ENCODE measurements around the gene MCCD1. TPM values are rescaled to one million over a fixed set of nuclear protein-coding genes. Genes with fewer than 3 reads are reported as not detected.

Gene MCCD1
- total and polyA plus RNA-seq, 2 of the 13 experiments (the other 11 are each of a cell fraction or from before 2014, with no cell fraction given) = 0.15 TPM; not detected in 1

DNA sequence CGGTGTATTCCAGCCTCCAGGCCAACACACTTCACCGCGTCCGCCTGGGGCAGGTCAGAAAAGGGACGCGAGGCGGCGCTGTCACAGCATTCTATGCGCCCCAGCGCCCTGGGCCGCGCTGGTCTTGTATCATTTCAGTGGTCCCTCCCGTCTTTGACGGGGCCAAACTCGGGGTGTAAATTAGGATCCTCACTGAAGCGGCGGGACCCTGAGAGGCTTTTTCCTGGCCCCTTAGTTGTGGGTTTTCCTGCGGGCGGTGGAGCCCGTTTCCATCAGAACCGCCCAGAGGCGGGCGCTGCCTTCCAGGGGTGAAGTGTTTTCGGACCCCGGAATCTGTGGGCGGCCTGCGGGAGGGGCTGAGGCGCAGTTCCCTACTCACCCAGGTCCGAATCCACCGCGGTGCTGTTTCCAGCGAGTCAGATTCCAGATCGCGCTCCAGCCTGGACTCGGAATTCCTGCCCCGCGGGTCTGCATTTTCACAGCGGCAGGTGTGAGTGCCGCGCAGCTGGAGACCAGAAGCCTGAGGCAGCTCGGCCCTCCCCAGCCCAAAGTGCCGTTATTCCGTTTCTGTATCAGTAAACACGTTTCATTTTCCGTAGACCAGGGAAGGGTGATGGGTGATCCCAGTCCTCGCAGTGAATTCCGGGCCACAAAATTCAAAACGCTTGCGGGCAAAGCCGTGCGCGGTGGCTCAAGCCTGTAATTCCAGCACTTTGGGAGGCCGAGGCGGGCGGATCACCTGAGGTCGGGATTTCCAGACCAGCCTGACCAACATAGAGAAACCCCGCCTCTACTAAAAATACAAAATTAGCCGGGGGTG is 34.7 kb upstream of the MCCD1 start (continued):
- TF ChIP-seq CHD4 (IDR thresholded peaks at IDR 0.05; ENCODE audit: borderline replicate concordance, low read length) (no peak), ELF3 (CRISPR knock-in tag; IDR thresholded peaks at IDR 0.05) (peak; percentile 42; the same call in 1 of the 2 replicates), ZNF263 (CRISPR knock-in tag; IDR thresholded peaks at IDR 0.05) (peak; percentile 31; the same call in 1 of the 2 replicates), ZNF3 (CRISPR knock-in tag; IDR thresholded peaks at IDR 0.05) (no peak), TEAD3 (CRISPR knock-in tag; optimal IDR thresholded peaks at IDR 0.05; ENCODE audit: borderline replicate concordance) (peak; percentile 74), ZNF350 (CRISPR knock-in tag; IDR thresholded peaks at IDR 0.05; ENCODE audit: borderline replicate concordance, low read depth) (peak; percentile 47; the same call in 1 of the 2 replicates), HMG20A (CRISPR knock-in tag; IDR thresholded peaks at IDR 0.05; ENCODE audit: borderline replicate concordance) (0 out of 2 replicates have a peak, but pooled peaks have one; percentile 22), ZNF543 (CRISPR knock-in tag; IDR thresholded peaks at IDR 0.05) (0 out of 2 replicates have a peak, but pooled peaks have one; percentile 23), ZNF354B (CRISPR knock-in tag; IDR thresholded peaks at IDR 0.05) (no peak), SPEN (CRISPR knock-in tag; IDR thresholded peaks at IDR 0.05; ENCODE audit: low read depth) (peak; percentile 37; the same call in 1 of the 2 replicates), HDAC1 (CRISPR knock-in tag; IDR thresholded peaks at IDR 0.05) (peak; percentile 60), MEIS2 (CRISPR knock-in tag; IDR thresholded peaks at IDR 0.05) (peak; percentile 19; the same call in 1 of the 2 replicates), ZSCAN22 (CRISPR knock-in tag; IDR thresholded peaks at IDR 0.05) (no peak), TBX2 (CRISPR knock-in tag; IDR thresholded peaks at IDR 0.05; ENCODE audit: borderline replicate concordance) (peak; percentile 63; the same call in 1 of the 2 replicates)
- TF ChIP-seq, protein P1, sequence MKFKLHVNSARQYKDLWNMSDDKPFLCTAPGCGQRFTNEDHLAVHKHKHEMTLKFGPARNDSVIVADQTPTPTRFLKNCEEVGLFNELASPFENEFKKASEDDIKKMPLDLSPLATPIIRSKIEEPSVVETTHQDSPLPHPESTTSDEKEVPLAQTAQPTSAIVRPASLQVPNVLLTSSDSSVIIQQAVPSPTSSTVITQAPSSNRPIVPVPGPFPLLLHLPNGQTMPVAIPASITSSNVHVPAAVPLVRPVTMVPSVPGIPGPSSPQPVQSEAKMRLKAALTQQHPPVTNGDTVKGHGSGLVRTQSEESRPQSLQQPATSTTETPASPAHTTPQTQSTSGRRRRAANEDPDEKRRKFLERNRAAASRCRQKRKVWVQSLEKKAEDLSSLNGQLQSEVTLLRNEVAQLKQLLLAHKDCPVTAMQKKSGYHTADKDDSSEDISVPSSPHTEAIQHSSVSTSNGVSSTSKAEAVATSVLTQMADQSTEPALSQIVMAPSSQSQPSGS (CRISPR knock-in tag; IDR thresholded peaks at IDR 0.05) = peak; percentile 33; the same call in 1 of the 2 replicates
- TF ChIP-seq, protein P2, sequence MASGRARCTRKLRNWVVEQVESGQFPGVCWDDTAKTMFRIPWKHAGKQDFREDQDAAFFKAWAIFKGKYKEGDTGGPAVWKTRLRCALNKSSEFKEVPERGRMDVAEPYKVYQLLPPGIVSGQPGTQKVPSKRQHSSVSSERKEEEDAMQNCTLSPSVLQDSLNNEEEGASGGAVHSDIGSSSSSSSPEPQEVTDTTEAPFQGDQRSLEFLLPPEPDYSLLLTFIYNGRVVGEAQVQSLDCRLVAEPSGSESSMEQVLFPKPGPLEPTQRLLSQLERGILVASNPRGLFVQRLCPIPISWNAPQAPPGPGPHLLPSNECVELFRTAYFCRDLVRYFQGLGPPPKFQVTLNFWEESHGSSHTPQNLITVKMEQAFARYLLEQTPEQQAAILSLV (CRISPR knock-in tag; IDR thresholded peaks at IDR 0.05; ENCODE audit: borderline replicate concordance) = no peak
- TF ChIP-seq, protein P3, sequence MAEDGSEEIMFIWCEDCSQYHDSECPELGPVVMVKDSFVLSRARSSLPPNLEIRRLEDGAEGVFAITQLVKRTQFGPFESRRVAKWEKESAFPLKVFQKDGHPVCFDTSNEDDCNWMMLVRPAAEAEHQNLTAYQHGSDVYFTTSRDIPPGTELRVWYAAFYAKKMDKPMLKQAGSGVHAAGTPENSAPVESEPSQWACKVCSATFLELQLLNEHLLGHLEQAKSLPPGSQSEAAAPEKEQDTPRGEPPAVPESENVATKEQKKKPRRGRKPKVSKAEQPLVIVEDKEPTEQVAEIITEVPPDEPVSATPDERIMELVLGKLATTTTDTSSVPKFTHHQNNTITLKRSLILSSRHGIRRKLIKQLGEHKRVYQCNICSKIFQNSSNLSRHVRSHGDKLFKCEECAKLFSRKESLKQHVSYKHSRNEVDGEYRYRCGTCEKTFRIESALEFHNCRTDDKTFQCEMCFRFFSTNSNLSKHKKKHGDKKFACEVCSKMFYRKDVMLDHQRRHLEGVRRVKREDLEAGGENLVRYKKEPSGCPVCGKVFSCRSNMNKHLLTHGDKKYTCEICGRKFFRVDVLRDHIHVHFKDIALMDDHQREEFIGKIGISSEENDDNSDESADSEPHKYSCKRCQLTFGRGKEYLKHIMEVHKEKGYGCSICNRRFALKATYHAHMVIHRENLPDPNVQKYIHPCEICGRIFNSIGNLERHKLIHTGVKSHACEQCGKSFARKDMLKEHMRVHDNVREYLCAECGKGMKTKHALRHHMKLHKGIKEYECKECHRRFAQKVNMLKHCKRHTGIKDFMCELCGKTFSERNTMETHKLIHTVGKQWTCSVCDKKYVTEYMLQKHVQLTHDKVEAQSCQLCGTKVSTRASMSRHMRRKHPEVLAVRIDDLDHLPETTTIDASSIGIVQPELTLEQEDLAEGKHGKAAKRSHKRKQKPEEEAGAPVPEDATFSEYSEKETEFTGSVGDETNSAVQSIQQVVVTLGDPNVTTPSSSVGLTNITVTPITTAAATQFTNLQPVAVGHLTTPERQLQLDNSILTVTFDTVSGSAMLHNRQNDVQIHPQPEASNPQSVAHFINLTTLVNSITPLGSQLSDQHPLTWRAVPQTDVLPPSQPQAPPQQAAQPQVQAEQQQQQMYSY (CRISPR knock-in tag; IDR thresholded peaks at IDR 0.05) = peak; percentile 60
- TF ChIP-seq, protein P4, sequence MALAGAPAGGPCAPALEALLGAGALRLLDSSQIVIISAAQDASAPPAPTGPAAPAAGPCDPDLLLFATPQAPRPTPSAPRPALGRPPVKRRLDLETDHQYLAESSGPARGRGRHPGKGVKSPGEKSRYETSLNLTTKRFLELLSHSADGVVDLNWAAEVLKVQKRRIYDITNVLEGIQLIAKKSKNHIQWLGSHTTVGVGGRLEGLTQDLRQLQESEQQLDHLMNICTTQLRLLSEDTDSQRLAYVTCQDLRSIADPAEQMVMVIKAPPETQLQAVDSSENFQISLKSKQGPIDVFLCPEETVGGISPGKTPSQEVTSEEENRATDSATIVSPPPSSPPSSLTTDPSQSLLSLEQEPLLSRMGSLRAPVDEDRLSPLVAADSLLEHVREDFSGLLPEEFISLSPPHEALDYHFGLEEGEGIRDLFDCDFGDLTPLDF (CRISPR knock-in tag; IDR thresholded peaks at IDR 0.05) = peak; percentile 56; the same call in 1 of the 2 replicates
- TF ChIP-seq, protein P5, sequence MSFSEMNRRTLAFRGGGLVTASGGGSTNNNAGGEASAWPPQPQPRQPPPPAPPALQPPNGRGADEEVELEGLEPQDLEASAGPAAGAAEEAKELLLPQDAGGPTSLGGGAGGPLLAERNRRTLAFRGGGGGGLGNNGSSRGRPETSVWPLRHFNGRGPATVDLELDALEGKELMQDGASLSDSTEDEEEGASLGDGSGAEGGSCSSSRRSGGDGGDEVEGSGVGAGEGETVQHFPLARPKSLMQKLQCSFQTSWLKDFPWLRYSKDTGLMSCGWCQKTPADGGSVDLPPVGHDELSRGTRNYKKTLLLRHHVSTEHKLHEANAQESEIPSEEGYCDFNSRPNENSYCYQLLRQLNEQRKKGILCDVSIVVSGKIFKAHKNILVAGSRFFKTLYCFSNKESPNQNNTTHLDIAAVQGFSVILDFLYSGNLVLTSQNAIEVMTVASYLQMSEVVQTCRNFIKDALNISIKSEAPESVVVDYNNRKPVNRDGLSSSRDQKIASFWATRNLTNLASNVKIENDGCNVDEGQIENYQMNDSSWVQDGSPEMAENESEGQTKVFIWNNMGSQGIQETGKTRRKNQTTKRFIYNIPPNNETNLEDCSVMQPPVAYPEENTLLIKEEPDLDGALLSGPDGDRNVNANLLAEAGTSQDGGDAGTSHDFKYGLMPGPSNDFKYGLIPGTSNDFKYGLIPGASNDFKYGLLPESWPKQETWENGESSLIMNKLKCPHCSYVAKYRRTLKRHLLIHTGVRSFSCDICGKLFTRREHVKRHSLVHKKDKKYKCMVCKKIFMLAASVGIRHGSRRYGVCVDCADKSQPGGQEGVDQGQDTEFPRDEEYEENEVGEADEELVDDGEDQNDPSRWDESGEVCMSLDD (CRISPR knock-in tag; IDR thresholded peaks at IDR 0.05; ENCODE audit: borderline replicate concordance) = no peak

Data from HepG2 (cell line).